ENCODE measurements around the gene LMF2. TPM values are rescaled to one million over a fixed set of nuclear protein-coding genes. Genes with fewer than 3 reads are reported as not detected.

Gene LMF2
- total RNA-seq, 1 experiment from 2014 or later: 54.2 TPM

- H3K4me1 ChIP-seq (ENCODE audit: control insufficient read depth, insufficient read depth, low read length): no peaks in the 10 kb centered on the region
- no peaks in the 10 kb centered on the region for H3K36me3 ChIP-seq (ENCODE audit: control insufficient read depth, insufficient read depth, low read length)
- H3K9me3 ChIP-seq (ENCODE audit: control insufficient read depth, insufficient read depth, low read depth, low read length): no peaks in the 10 kb centered on the region
- BruUV-seq (replicated peaks): no TSS peak
- ChIA-PET CTCF (no interaction called here), POLR2A (no interaction called here)
- intact Hi-C loops (cut with micrococcal nuclease; ENCODE audit: unreplicated experiment) (no loop called here), in situ Hi-C loops (cut with HindIII; ENCODE audit: low pct_unique_long_range_greater_than_20kb, low sequenced_read_pairs) (no loop called here)
- TF ChIP-seq REST (IDR thresholded peaks at IDR 0.05; ENCODE audit: insufficient read depth in 1 of 2, low read depth in 2 of 2, low read length in 1 of 2) (no peak), POLR2AphosphoS5 (IDR thresholded peaks at IDR 0.05; ENCODE audit: low read depth, low read length) (no peak), TCF7L2 (IDR thresholded peaks at IDR 0.05; ENCODE audit: low read depth, low read length) (no peak), SIN3A (IDR thresholded peaks at IDR 0.05; ENCODE audit: borderline replicate concordance, insufficient read depth, low read depth, low read length) (no peak)
- TF ChIP-seq, protein P1, sequence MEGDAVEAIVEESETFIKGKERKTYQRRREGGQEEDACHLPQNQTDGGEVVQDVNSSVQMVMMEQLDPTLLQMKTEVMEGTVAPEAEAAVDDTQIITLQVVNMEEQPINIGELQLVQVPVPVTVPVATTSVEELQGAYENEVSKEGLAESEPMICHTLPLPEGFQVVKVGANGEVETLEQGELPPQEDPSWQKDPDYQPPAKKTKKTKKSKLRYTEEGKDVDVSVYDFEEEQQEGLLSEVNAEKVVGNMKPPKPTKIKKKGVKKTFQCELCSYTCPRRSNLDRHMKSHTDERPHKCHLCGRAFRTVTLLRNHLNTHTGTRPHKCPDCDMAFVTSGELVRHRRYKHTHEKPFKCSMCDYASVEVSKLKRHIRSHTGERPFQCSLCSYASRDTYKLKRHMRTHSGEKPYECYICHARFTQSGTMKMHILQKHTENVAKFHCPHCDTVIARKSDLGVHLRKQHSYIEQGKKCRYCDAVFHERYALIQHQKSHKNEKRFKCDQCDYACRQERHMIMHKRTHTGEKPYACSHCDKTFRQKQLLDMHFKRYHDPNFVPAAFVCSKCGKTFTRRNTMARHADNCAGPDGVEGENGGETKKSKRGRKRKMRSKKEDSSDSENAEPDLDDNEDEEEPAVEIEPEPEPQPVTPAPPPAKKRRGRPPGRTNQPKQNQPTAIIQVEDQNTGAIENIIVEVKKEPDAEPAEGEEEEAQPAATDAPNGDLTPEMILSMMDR (IDR thresholded peaks at IDR 0.05): no peak
- H3K27me3 ChIP-seq (ENCODE audit: control insufficient read depth, insufficient read depth, low read length): no peaks in the 10 kb centered on the region
- no peak overlapping the region for H3K27ac ChIP-seq (ENCODE audit: low read length)
- H3K4me3 ChIP-seq (ENCODE audit: low read depth in 2 of 2, low read length in 2 of 2): no peak overlapping the region
- ATAC-seq (no peak), DNase-seq (ENCODE audit: low read depth, low spot score) (no peak)
Measured at GRCh38 chr22:50517495-50518260, 10.2 kb upstream of the LMF2 start.

GRCh38 chr22:50516891-50517290 lies 9.4 kb upstream of the LMF2 start:
- TF ChIP-seq SIN3A (IDR thresholded peaks at IDR 0.05; ENCODE audit: borderline replicate concordance, insufficient read depth, low read depth, low read length) (no peak), POLR2AphosphoS5 (IDR thresholded peaks at IDR 0.05; ENCODE audit: low read depth, low read length) (no peak), TCF7L2 (IDR thresholded peaks at IDR 0.05; ENCODE audit: low read depth, low read length) (no peak), REST (IDR thresholded peaks at IDR 0.05; ENCODE audit: insufficient read depth in 1 of 2, low read depth in 2 of 2, low read length in 1 of 2) (no peak)
- TF ChIP-seq, protein P1 (IDR thresholded peaks at IDR 0.05): no peak
- no peak for ATAC-seq
- no peaks in the 10 kb centered on the region for H3K9me3 ChIP-seq (ENCODE audit: control insufficient read depth, insufficient read depth, low read depth, low read length)
- ChIA-PET POLR2A (no interaction called here), CTCF (no interaction called here)
- no peaks in the 10 kb centered on the region for H3K27me3 ChIP-seq (ENCODE audit: control insufficient read depth, insufficient read depth, low read length)
- H3K36me3 ChIP-seq (ENCODE audit: control insufficient read depth, insufficient read depth, low read length): no peaks in the 10 kb centered on the region
- intact Hi-C loops (cut with micrococcal nuclease; ENCODE audit: unreplicated experiment) (no loop called here), in situ Hi-C loops (cut with HindIII; ENCODE audit: low pct_unique_long_range_greater_than_20kb, low sequenced_read_pairs) (no loop called here)
- H3K27ac ChIP-seq (ENCODE audit: low read length): no peak overlapping the region
- no peak for DNase-seq (ENCODE audit: low read depth, low spot score)
- no TSS peak for BruUV-seq (replicated peaks)
- no peaks in the 10 kb centered on the region for H3K4me1 ChIP-seq (ENCODE audit: control insufficient read depth, insufficient read depth, low read length)
- H3K4me3 ChIP-seq (ENCODE audit: low read depth in 2 of 2, low read length in 2 of 2): no peak overlapping the region
